Stimulated activated CD8-positive, alpha-beta memory T cell treated with anti-CD3 and anti-CD28 coated beads, Interleukin-12 subunit alpha, Interleukin-12 subunit beta, amount 100 ng/mL, for 1 hour (primary cell): Measurements from ENCODE around the gene DBP.
A peak's percentile ranks its signal among the peaks of the same experiment; 100 is the strongest.
"Not testable (repeated sequence)": the region's sequence is repeated elsewhere in the genome, so short reads cannot be mapped to it uniquely, and the experiment has no call there.

ENCODE experiments used
- DNase-seq: peaks from one replicate; pipeline ENCODE4 v3.0.0-alpha.2; 2020; ENCODE audit warnings: low read depth

The DBP gene

DNA sequence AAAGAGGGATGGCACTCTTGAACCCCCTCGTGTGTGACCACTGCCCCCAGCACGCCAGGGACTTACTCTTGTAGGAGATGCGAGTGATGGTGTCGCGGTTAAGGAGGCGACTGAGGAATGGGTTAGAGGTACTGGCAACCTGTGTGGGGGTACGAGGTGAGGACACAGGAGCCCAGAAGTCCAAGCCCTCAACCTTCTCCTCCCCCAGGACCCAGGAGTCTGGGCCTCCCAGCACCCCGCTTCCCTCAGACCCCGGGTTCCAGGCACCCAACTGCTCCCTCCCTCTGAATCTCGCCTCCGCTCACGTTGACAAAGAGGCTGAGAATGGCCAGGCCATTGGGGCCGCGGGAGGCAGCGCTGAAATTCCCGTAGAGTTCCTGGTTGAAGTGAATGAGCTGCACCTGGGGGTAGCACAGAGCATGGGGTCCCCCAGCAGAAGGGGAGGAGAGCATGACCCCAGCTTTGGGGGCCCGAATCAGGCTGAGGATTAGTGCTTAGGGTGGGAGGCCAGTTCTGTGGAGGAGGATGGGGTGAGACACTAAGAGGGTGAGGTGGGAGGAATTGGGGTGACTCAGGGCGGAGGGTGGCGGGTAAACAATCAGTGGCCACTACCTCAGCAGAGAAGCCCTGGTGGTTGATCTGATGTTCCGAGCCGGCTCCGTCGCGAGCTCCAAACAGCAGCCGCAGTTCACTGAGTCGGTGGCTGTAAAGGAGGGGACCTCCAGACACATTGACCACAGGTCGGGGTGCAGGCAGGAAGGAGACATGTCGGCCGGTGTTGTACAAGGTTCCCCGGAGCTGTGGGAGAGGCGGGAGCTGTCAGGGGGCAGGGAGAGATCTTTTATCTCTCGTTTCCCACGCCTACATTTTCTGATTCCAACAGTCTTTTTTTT is 2.5 kb upstream of the DBP start:
- no peak for DNase-seq

GRCh38 chr19:48638831-48639381 is 1.7 kb upstream of the DBP start:
- no peak for DNase-seq

GRCh38 chr19:48637948-48638830 is 1.0 kb upstream of the DBP start:
- peak; percentile 67 for DNase-seq

DNA sequence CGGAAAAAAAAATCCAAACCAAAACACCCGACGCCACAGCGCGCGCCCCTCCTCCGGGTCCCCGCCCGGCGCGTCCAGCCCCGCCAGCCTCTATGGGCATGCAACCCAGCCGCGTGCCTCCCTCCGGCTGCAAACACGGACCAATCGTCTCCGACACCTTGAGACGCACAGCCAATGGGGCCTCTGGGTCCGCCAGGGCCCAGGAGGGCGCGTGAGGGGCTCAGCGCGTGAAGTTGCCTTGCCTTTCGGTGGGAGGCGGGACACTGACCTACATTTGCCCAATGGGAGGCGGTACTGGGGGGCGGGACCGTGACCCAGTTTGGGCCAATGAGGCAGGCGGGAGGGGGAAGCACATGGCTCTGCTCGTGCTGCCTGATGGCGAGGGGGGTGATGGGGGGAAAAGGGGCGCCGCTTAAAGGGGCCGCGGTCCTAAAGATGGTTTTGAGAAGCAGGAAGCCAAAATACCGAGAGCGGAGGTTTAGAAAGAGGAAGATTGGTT is 319 bp upstream of the DBP start:
- peak; percentile 99 for DNase-seq

- DNase-seq = no peak
These were observed 967 bp downstream of the DBP start for GRCh38 chr19:48635966-48636858.

- DNase-seq = peak; percentile 60
These were observed 1.8 kb downstream of the DBP start for GRCh38 chr19:48635263-48635965.

DNA sequence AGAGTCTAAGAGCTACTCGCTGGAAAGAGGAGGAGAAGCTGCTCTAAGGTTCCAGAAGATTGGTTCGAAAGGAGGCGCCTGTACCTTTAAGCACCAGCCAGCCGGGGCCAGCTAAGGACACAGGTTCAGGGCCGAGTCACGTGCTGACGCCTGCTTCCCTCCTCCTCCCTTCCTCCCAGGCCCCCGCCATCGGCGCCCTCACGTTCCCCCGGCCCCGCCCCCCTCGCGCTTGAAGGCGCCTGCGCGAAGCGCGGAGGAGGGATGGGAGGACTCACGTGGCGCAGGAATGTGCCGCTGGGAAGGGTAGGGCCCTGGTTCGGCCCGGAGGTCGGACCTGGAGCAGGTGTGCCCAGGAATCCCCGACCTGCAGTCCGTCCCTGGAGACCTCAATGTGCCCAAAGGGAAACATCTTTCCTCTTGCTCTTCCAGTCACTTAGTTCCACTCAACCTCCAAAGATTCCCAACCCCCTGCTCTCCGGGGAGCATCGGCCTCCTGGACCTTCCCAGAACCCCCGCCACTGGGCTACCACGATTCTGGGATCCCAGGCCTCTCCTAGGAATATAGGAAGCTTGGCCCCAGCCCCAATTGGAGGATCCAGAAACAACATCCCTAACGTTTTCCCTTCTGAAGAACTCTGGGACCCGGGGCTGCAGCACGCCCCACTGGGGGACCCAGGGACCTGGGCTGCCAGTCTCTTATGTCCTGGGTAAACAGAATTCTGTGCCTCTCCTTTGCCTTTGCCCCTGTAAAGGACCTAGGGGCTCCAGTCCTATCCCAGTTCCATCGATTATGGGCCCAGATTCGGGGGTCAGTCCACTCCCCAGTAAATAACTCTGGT is 2.5 kb downstream of the DBP start:
- peak; percentile 83 for DNase-seq

GRCh38 chr19:48634036-48634342 is 3.2 kb downstream of the DBP start:
- DNase-seq = no peak

GRCh38 chr19:48633148-48634035 is 3.8 kb downstream of the DBP start:
- no peak for DNase-seq

- DNase-seq = no peak
These were observed 4.5 kb downstream of the DBP start for GRCh38 chr19:48632692-48633147.

GRCh38 chr19:48632286-48632685 is 4.9 kb downstream of the DBP start:
- DNase-seq = not testable (repeated sequence)

DNA sequence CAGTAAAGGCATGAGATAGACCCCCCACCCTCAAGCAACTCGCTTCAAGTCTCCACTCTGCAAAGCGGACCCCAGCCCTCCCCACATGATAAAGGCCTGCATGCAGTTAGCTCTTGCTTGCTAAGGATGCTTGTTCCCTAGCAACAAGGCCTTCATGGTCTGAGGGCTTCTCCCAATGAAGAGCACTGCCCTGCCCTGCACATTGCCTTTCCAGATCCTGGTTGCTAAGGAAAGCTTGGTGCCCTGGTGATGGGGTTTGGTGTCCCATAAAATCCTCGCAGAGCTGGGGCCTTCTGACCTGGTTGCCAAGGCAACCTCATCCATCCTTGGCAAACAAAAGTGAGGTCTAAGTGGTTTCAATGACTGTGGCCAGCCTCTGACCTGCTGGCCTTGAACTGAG is 6.0 kb downstream of the DBP start:
- DNase-seq = no peak

DNA sequence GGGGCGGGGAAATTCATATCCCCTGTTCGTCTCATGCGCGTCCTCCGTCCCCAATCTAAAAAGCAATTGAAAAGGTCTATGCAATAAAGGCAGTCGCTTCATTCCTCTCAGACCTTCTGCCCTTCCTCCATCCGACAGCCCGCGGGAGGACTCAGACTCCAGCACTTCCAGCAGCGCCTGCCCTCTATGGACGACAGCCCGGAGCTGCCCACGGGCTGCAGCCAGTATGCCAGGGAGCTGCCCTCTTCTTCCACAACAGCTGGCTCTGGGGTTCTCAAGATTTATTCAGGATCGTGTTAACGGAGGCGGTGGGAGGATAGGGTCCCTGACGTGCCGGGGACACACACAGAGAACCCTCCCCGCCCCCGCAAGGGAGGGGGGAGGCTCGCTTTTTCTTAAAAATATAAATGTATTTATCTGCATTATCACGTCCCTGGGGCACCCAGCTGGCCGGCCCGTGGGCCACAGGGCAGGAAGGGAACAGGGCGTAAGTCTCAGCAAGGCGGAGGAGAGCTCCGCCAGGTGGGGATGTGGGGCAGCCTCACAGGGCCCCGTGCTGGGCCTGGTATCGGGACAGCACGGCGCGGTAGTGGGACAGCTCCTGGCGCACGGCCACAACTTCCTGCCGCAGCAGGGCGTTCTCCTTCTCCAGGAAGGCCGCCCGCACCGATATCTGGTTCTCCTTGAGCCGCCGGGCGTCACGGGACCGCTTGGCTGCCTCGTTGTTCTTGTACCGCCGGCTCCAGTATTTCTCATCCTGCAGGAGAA is 6.7 kb downstream of the DBP start:
- no peak for DNase-seq

DNA sequence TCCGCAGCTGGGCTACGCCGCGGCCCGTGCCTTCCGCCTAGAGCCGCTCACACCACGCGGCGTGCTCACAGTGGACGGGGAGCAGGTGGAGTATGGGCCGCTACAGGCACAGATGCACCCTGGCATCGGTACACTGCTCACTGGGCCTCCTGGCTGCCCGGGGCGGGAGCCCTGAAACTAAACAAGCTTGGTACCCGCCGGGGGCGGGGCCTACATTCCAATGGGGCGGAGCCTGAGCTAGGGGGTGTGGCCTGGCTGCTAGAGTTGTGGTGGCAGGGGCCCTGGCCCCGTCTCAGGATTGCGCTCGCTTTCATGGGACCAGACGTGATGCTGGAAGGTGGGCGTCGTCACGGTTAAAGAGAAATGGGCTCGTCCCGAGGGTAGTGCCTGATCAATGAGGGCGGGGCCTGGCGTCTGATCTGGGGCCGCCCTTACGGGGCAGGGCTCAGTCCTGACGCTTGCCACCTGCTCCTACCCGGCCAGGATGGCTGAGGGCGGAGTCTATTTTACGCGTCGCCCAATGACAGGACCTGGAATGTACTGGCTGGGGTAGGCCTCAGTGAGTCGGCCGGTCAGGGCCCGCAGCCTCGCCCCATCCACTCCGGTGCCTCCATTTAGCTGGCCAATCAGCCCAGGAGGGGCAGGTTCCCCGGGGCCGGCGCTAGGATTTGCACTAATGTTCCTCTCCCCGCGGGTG is 7.4 kb downstream of the DBP start:
- no peak for DNase-seq

- no peak for DNase-seq
These were observed 7.9 kb downstream of the DBP start for GRCh38 chr19:48629297-48629598.

- DNase-seq = no peak
These were observed 8.5 kb downstream of the DBP start for GRCh38 chr19:48628486-48629296.

GRCh38 chr19:48627865-48628314 is 9.3 kb downstream of the DBP start:
- no peak for DNase-seq
